Stimulated activated memory B cell treated with anti-CD40 and anti-IgM and Interleukin-4, amounts not matched to agents 10 μg/mL and 1 μg/mL and 100 μg/mL, for 72 hours (primary cell): ENCODE results near the gene RGS12.
A peak's percentile ranks its signal among the peaks of the same experiment; 100 is the strongest.

Experiments
- ATAC-seq: fragments of 150-1000 bp; cut with Tn5 transposase; 2 replicates; pipeline ENCODE4 v1.10.0; 2021
- H3K27ac Mint-ChIP-seq: one replicate; pipeline ENCODE4 v1.8.0; 2022; ENCODE audit warnings: mild to moderate bottlenecking, mixed read lengths
- H3K27me3 Mint-ChIP-seq: one replicate; pipeline ENCODE4 v1.8.0; 2022; ENCODE audit warnings: mixed read lengths
- H3K36me3 Mint-ChIP-seq: one replicate; pipeline ENCODE4 v1.8.0; 2022; ENCODE audit warnings: mixed read lengths
- H3K4me1 Mint-ChIP-seq: one replicate; pipeline ENCODE4 v1.8.0; 2022; ENCODE audit warnings: mixed read lengths
- H3K4me3 Mint-ChIP-seq: one replicate; pipeline ENCODE4 v1.8.0; 2022; ENCODE audit warnings: mild to moderate bottlenecking, moderate library complexity, mixed read lengths
- H3K9me3 Mint-ChIP-seq: one replicate; pipeline ENCODE4 v1.8.0; 2022; ENCODE audit warnings: mixed read lengths

The RGS12 gene

DNA sequence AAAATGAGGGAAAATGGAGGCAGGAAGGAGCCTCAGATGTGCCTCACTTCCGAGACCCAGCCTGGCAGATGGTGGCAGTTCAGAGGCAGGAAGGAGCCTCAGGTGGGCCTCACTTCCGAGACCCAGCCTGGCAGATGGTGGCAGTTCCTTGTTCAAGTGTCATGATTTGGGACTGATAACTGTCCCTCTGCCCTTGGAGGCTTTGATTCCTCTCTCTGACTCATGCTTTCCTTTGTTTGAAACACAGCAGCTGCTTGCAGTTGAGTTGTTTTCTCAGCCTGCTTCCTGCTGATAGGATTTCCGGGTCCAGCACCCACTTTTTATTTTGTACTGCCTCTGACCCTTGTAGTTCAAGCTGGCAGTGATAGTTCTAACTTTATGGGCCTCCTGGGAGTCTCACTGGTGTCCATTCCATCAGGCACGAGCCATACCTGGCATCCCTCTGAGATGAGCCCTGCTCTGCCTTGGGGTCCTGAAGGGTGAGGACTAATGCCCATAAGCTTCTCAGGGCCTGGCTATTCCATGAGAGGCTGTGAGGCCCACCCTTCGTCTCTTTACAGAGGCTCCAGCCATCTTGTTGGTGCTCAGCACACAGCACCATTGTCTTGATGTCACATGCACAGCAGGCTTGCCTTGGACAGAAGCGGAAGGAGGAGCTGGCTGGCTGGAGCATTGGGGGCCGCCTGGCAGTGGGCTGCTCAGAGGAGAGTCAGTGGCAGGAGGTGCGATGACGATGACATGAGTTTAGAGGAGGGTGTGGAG lies 13.0 kb downstream of the RGS12 start:
- H3K36me3 Mint-ChIP-seq, result no peaks in the 10 kb centered on the region
- no peaks in the 10 kb centered on the region for H3K9me3 Mint-ChIP-seq
- H3K27ac Mint-ChIP-seq, result no peak overlapping the region
- peaks cover 36% of the 10 kb centered on the region for H3K4me1 Mint-ChIP-seq
- peaks cover 42% of the 10 kb centered on the region for H3K27me3 Mint-ChIP-seq
- ATAC-seq, result no peak
- no peak overlapping the region for H3K4me3 Mint-ChIP-seq

DNA sequence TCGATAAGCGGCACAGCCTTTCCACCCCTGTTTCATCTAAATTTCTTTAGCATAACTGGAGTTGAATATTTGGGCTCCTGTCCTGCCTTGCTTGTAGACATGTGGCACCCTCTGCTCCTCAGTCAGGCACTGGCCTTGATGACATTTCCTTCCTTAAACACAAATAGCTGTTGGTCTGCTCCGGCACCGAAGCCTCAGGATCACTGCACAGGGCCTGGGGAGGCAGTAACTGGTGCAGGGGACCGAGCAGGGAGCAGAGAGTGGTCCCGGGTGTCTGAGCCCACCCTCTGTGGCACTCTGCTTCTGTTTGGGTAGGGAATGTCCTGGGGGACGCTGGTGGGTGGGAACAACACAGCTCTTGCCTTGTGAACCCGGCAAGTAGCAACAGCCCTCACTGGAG lies 13.6 kb downstream of the RGS12 start:
- H3K4me3 Mint-ChIP-seq, result no peak overlapping the region
- H3K27me3 Mint-ChIP-seq, result peaks cover 42% of the 10 kb centered on the region
- no peak for ATAC-seq
- H3K4me1 Mint-ChIP-seq, result peaks cover 32% of the 10 kb centered on the region
- H3K36me3 Mint-ChIP-seq, result no peaks in the 10 kb centered on the region
- H3K27ac Mint-ChIP-seq, result no peak overlapping the region
- H3K9me3 Mint-ChIP-seq, result no peaks in the 10 kb centered on the region

DNA sequence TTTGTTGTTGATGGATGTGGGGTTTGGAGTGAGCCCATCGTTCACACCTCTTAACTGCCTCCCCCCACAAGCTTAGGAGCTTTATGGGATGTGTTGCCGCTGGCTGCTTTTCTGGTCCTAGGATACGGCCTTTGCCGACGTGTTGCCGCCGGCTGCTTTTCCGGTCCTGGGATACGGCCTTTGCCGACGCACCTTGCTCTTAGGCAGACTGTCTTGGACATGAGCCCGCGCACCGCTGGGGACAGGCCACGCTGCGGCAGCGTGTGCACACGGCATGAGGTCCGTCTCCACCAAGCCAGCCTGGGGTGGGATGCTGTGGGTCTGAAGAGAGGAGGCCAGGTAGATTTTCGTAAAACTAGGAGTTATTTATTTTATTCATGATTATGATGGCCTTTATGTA lies 14.2 kb downstream of the RGS12 start:
- H3K27me3 Mint-ChIP-seq, result peaks cover 42% of the 10 kb centered on the region
- no peak overlapping the region for H3K27ac Mint-ChIP-seq
- H3K4me1 Mint-ChIP-seq, result peaks cover 25% of the 10 kb centered on the region
- ATAC-seq, result no peak
- no peak overlapping the region for H3K4me3 Mint-ChIP-seq
- no peaks in the 10 kb centered on the region for H3K36me3 Mint-ChIP-seq
- no peaks in the 10 kb centered on the region for H3K9me3 Mint-ChIP-seq

DNA sequence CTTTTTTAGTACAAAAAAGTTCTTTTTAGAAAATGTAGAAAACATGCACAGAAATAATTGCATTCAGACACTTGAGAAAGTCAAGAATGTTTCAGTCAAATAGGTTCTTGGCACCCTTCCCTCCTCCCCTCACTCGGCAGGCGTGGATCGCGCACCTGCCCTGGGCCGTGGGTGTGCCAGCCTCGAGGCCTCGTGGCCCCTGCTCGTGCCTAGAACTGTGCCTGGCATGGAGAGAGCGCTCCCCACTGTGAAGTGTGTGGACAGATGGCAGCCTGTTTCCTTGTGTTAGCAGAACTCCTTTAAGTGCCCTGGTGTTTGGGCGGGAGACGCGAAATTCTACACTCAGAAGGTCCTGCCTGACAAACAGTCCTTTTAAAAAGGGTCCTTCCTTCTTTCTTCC lies 14.7 kb downstream of the RGS12 start:
- Mint-ChIP-seq H3K27ac (no peak overlapping the region), H3K27me3 (peaks cover 37% of the 10 kb centered on the region)

DNA sequence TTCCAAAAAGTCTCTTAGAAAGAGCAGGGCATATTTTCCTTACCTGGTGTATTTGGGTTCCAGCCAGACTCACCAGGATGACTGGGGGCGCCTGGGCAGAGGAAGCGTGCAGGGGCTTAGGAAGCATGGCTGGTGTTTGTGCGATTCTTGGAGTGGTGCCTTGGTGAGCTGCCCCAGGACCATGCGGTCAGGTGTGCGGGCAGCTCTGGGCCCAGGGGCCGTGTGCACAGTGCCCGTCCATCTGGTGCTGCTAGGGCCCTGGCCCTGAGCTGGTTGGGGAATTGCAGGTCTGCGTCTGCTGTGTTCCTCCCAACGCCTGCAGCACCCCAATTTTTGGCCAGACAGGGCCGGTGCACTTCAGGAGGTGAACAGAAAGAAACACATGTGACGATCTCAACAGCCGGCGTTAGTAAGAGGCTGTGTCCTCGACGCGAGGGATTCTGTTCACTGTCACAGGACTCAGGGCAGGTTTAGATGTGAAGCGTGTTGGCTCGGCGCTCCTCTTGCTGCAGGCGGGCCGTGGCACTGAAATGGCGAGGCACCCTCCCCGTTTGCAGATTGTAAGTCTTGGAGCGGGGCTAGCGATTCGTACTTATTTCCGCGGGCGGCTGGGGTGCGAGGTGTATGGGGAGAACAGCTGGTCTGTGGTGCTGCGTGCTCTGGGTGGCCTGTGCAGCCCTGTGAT lies 15.2 kb downstream of the RGS12 start:
- Mint-ChIP-seq H3K9me3 (no peaks in the 10 kb centered on the region), H3K27ac (no peak overlapping the region), H3K27me3 (peaks cover 32% of the 10 kb centered on the region), H3K36me3 (no peaks in the 10 kb centered on the region), H3K4me3 (no peak overlapping the region), H3K4me1 (peaks cover 16% of the 10 kb centered on the region)
- no peak for ATAC-seq

More for the DNA sequence above, 14.7 kb downstream of the RGS12 start:
- no peak for ATAC-seq
- Mint-ChIP-seq H3K9me3 (no peaks in the 10 kb centered on the region), H3K4me3 (no peak overlapping the region), H3K36me3 (no peaks in the 10 kb centered on the region), H3K4me1 (peaks cover 21% of the 10 kb centered on the region)

DNA sequence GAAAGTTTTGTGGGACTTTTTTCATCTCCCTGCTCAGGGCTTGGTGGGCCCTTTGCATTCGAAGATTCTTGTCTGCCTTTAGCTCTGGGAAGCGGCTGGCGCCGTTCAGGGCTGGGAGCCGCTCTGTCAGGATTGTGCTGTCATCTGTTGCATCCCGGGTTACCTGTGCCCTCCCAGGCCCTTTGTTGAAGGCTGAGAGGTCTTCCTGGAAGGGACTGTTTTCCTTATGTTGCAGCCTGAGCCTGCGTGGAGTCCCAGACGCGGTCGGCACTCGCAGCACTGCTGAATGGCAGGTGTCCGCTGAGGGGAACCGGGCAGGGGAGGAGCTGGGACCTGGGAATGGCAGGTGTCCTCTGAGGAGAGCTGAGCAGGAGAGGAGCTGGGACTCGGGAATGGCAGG lies 15.9 kb downstream of the RGS12 start:
- Mint-ChIP-seq H3K4me1 (peaks cover 9% of the 10 kb centered on the region), H3K27ac (no peak overlapping the region), H3K36me3 (no peaks in the 10 kb centered on the region)

DNA sequence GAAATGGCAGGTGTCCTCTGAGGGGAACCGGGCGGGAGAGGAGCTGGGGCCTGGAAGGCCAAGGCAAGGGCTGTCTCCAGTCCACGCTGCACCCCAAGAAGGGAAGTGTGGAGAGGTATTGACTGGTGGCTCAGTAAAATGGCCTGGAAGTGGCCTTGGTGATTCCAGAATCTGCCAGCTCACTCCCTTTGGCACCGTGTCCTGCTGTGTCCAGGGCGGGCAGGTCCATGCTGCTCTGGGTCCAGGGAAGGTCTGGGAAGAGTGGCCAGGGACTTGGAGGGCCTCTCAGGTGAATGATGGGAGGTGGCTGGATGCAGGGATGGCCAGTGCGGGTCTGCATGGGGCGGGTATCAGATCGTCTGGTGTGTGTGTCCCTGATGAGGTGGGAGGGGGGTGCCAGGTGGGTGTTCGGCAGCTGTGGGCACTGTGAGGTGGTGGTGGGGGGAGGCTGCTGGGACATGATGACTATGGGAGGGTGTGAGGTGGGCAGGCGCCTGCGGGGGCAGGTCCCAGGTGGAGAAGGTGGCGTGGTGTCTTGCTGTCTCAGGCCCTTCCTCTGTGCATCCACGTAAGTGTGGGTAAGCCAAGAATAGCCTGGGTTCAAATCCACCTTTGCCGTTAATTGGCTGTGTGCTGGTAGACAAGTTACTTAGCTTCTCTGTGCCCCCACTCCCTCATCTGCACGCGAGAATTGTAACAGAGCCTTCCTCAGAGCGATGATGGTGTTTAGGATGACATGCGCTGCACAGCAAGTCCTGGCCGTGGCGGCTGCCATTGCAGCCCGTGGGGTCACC lies 17.7 kb downstream of the RGS12 start:
- ATAC-seq, result peak; percentile 50
- H3K4me3 Mint-ChIP-seq, result no peak overlapping the region
- H3K9me3 Mint-ChIP-seq, result no peaks in the 10 kb centered on the region
- H3K36me3 Mint-ChIP-seq, result no peaks in the 10 kb centered on the region
- peaks cover 28% of the 10 kb centered on the region for H3K27me3 Mint-ChIP-seq
- H3K4me1 Mint-ChIP-seq, result peaks cover 8% of the 10 kb centered on the region
- H3K27ac Mint-ChIP-seq, result no peak overlapping the region

More for the DNA sequence above, 15.9 kb downstream of the RGS12 start:
- Mint-ChIP-seq H3K9me3 (no peaks in the 10 kb centered on the region), H3K4me3 (no peak overlapping the region), H3K27me3 (peaks cover 31% of the 10 kb centered on the region)
- no peak for ATAC-seq

DNA sequence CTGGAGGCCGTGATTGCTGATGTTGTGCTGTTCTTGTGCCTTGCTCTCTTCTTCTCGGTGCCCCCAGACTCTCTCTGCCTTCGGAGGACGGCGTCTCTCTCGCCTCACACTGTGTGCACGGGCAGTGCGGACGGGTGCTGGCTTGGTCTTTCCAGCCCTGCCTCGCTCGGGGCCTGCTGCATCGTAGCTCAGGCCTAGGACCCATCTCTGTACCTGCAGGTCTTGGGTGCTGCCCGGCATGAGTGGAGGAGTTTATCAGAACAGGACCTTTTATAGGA lies 18.2 kb downstream of the RGS12 start:
- H3K9me3 Mint-ChIP-seq, result no peaks in the 10 kb centered on the region

DNA sequence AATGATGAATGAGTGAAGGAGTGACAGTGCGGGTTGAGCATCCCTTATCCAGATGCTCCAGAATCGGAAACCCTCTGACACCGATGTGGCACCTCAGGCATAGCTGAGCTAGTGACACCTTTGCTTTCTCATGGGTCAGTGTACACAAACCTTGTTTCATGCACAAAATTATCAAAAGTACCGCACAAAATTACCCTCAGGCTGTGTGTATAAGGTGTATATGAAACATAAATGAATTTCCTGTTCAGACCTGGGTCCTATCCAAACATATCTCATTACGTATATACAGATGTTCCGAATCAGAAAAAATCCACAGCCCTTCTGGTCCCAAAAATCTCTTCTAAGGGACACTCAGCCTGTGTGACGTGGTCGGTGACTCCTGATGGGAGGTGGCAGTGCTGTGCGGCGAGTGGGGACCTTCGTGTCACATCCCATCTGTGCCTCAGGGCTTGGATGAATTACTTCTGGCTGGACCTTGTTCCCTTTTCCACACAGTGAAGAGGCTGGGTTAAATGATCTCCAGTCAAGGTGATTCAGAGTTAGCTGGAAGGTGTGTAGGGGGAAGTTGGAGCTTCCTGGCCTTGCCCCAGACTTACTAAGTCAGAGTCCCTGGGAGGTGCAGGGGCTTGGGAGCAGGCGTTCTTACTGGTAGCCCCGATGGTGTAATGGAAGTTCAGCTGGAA lies 18.8 kb downstream of the RGS12 start:
- ATAC-seq, result no peak
- no peak overlapping the region for H3K4me3 Mint-ChIP-seq
- peaks cover 9% of the 10 kb centered on the region for H3K36me3 Mint-ChIP-seq
- no peaks in the 10 kb centered on the region for H3K9me3 Mint-ChIP-seq
- H3K4me1 Mint-ChIP-seq, result no peaks in the 10 kb centered on the region
- H3K27ac Mint-ChIP-seq, result no peak overlapping the region
- H3K27me3 Mint-ChIP-seq, result peaks cover 17% of the 10 kb centered on the region

More for the DNA sequence above, 18.2 kb downstream of the RGS12 start:
- Mint-ChIP-seq H3K4me3 (no peak overlapping the region), H3K27me3 (peaks cover 23% of the 10 kb centered on the region), H3K36me3 (peaks cover 3% of the 10 kb centered on the region), H3K27ac (no peak overlapping the region), H3K4me1 (peaks cover 4% of the 10 kb centered on the region)
- ATAC-seq, result no peak

DNA sequence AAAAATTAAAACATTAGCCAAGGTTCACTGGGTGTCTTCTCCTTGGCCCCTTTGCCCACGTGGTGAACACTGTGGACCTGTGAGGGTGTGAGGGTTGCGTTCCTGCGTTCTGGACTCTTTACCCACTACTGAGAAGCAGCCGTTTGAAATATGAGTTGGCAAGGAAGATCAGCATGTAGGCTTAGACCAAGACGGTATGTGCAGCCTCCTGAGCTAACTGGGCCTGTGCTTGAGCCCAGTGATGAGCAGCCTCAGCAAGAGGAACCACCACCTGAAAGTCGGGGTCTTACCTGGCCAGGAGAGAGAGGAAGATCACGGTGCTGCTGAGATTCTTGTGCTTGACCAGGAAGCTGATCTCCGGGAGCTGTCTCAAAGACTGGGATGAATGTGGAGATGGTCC lies 19.5 kb downstream of the RGS12 start:
- H3K27ac Mint-ChIP-seq, result no peak overlapping the region
- H3K4me3 Mint-ChIP-seq, result no peak overlapping the region
- ATAC-seq, result no peak
- peaks cover 17% of the 10 kb centered on the region for H3K27me3 Mint-ChIP-seq
- H3K4me1 Mint-ChIP-seq, result no peaks in the 10 kb centered on the region
- H3K36me3 Mint-ChIP-seq, result peaks cover 9% of the 10 kb centered on the region
- H3K9me3 Mint-ChIP-seq, result no peaks in the 10 kb centered on the region

DNA sequence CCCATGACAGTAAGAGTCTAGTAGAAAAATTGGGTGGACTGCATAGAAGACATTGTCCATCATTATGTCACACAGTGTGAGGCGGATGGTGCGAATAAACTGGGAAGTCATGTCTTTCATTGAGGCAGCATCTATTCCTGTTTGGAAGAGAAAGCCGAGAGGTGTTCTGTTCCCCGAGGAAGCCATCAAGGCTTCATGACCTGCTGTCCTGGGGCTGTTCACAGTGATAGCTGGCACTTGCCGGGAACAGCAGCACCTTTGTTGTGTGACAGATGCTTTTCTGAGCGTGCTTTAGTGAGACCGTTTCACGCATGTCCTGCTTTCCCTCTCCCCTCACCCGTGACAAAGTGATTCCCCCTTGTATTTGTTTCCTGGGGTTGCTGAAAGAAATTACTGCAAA lies 20.3 kb downstream of the RGS12 start:
- peaks cover 17% of the 10 kb centered on the region for H3K27me3 Mint-ChIP-seq
- H3K9me3 Mint-ChIP-seq, result no peaks in the 10 kb centered on the region
- H3K27ac Mint-ChIP-seq, result no peak overlapping the region
- H3K4me1 Mint-ChIP-seq, result no peaks in the 10 kb centered on the region
- no peak for ATAC-seq
- H3K4me3 Mint-ChIP-seq, result no peak overlapping the region
- H3K36me3 Mint-ChIP-seq, result peaks cover 9% of the 10 kb centered on the region

DNA sequence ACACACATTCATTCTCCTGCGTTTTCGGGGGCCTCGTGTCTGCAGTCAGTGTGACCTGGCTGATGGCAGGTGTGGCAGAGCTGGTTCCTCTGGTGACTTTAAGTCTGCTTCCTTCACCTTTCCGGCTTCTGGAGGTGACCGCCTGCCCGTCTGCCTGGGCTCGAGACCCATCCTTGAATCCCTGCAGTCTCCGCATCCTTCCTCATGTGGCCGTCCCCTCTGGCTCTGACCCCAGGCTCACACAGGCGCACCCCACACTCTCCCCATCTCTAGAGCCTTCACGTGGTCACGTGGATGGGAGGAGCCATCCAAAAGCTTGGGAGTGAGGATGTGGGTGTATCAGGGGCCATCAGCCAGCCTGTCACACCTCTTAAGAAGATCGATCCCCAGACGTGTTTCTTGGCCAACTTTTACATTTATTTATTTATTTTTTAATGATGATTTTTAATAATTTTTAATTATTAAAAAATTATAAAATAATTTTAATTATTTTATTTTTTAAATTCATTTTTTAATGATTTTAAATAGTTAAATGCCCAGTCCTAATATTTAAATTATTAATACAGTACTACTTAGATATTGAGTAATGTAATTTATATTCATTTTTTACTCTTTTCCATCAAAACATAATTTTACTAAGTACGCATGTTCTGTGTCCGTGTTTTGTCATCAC lies 20.9 kb downstream of the RGS12 start:
- Mint-ChIP-seq H3K9me3 (no peaks in the 10 kb centered on the region), H3K36me3 (peaks cover 9% of the 10 kb centered on the region), H3K27ac (no peak overlapping the region), H3K4me3 (no peak overlapping the region), H3K4me1 (no peaks in the 10 kb centered on the region), H3K27me3 (peaks cover 14% of the 10 kb centered on the region)
- no peak for ATAC-seq

DNA sequence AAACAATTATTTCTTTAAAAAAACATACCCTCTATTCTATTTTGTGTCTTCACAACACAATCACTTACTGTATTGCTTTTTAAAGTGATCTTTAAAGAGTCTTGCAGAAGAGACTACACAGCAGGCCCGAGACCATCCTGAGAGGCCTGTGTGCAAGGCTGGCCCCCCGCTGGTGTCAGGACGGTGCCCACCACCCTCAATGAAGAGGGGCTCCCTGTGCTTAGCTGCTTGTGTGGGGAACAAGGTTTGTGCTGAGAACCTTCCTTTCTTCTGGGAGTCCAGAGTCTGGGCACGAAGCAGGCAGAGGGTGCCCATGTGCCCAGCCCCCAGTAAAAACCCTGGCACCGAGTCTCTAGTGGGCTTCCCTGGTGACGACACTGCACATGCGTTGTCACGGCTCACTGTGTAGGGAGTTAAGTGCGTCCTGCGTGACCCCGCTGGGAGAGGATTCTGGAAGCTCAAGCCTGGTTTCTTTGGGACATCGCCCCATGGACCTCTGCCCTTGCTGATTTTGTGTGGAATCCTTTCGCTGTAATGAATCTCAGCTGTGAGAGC lies 22.0 kb downstream of the RGS12 start:
- no peak for ATAC-seq
- Mint-ChIP-seq H3K9me3 (no peaks in the 10 kb centered on the region), H3K27ac (no peak overlapping the region), H3K4me1 (no peaks in the 10 kb centered on the region), H3K36me3 (peaks cover 9% of the 10 kb centered on the region), H3K4me3 (no peak overlapping the region), H3K27me3 (peaks cover 3% of the 10 kb centered on the region)

DNA sequence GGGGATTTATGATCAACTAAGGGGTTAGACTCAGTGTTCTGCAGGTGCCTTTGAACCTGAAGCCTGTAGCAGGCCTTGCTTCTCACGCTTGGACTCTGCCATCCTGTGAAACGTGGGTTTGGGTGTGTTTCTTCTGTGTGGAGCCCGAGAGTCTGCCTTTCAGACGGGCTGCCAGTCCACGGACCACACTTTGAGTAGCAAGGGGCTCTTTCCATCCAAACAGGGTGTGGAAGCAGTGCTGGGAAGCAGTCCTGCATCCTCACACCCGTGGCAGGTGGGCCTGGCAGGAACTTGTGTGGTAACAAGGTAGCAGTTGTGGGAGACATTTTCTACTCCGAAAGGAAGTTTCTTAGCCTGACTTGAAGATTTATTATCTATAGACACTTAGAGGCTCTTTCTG lies 22.7 kb downstream of the RGS12 start:
- no peaks in the 10 kb centered on the region for H3K4me1 Mint-ChIP-seq
- H3K4me3 Mint-ChIP-seq, result no peak overlapping the region
- no peaks in the 10 kb centered on the region for H3K27me3 Mint-ChIP-seq
- H3K27ac Mint-ChIP-seq, result no peak overlapping the region
- ATAC-seq, result no peak
- no peaks in the 10 kb centered on the region for H3K9me3 Mint-ChIP-seq
- peaks cover 9% of the 10 kb centered on the region for H3K36me3 Mint-ChIP-seq
